Skin epidermis (tissue), 12 donors: ENCODE measurements around the gene LMLN.
"Not testable (repeated sequence)": the region's sequence is repeated elsewhere in the genome, so short reads cannot be mapped to it uniquely, and the experiment has no call there.

ENCODE experiments used
- H3K27ac ChIP-seq, 21 experiments: fragments of 200-600 bp; sonication (generic) in 11 of 21; one replicate each; pipeline ENCODE4 v1.5.0; 2020; ENCODE audit warnings: mild to moderate bottlenecking in 3 of 21, inconsistent platforms in 2 of 21, moderate library complexity in 2 of 21
- H3K4me3 ChIP-seq, 7 experiments: fragments of 200-600 bp; sonication (generic) in 2 of 7; one replicate each; pipeline ENCODE4 v1.5.0; 2020; ENCODE audit warnings: inconsistent platforms in 2 of 7, mild to moderate bottlenecking in 2 of 7, moderate library complexity in 1 of 7

Gene LMLN

GRCh38 chr3:198021320-198021719, 61.3 kb downstream of the LMLN start:
- no peak overlapping the region for H3K4me3 ChIP-seq
- no peak overlapping the region for H3K27ac ChIP-seq

- Histone ChIP-seq H3K4me3 (no peak overlapping the region), H3K27ac (no peak overlapping the region)
Observed at GRCh38 chr3:198022604-198023003, 62.6 kb downstream of the LMLN start.

GRCh38 chr3:198025644-198026043, 65.6 kb downstream of the LMLN start:
- Histone ChIP-seq H3K27ac (no peak overlapping the region), H3K4me3 (no peak overlapping the region)

GRCh38 chr3:198026620-198027019, 66.6 kb downstream of the LMLN start:
- H3K27ac ChIP-seq = no peak overlapping the region
- no peak overlapping the region for H3K4me3 ChIP-seq

- Histone ChIP-seq H3K4me3 (no peak overlapping the region), H3K27ac (no peak overlapping the region)
Observed at GRCh38 chr3:198027045-198027798, 67.2 kb downstream of the LMLN start.

GRCh38 chr3:198027799-198028390, 67.9 kb downstream of the LMLN start:
- Histone ChIP-seq H3K27ac (no peak overlapping the region), H3K4me3 (no peak overlapping the region)

GRCh38 chr3:198028718-198029117, 68.7 kb downstream of the LMLN start:
- Histone ChIP-seq H3K27ac (no peak overlapping the region), H3K4me3 (no peak overlapping the region)

GRCh38 chr3:198030125-198030524, 70.1 kb downstream of the LMLN start:
- H3K4me3 ChIP-seq = no peak overlapping the region
- H3K27ac ChIP-seq = peak overlapping the region in 1 of 21 experiments; percentile 12

- Histone ChIP-seq H3K4me3 (no peak overlapping the region), H3K27ac (no peak overlapping the region)
Observed at GRCh38 chr3:198030726-198031125, 70.7 kb downstream of the LMLN start.

- Histone ChIP-seq H3K27ac (no peak overlapping the region), H3K4me3 (no peak overlapping the region)
Observed at GRCh38 chr3:198032039-198032936, 72.3 kb downstream of the LMLN start.

GRCh38 chr3:198043119-198043518, 83.1 kb downstream of the LMLN start:
- Histone ChIP-seq H3K27ac (no peak overlapping the region), H3K4me3 (no peak overlapping the region)

GRCh38 chr3:198046120-198046857, 86.3 kb downstream of the LMLN start:
- Histone ChIP-seq H3K4me3 (no peak overlapping the region), H3K27ac (no peak overlapping the region)

GRCh38 chr3:198048445-198048844, 88.4 kb downstream of the LMLN start:
- H3K27ac ChIP-seq = no peak overlapping the region
- H3K4me3 ChIP-seq = no peak overlapping the region

- Histone ChIP-seq H3K27ac (no peak overlapping the region), H3K4me3 (no peak overlapping the region)
Observed at GRCh38 chr3:198051836-198052235, 91.8 kb downstream of the LMLN start.

- not testable (repeated sequence) for H3K4me3 ChIP-seq, H3K27ac ChIP-seq
Observed at GRCh38 chr3:198053462-198053861, 93.4 kb downstream of the LMLN start.

- no peak overlapping the region for H3K4me3 ChIP-seq
- no peak overlapping the region for H3K27ac ChIP-seq
Observed at GRCh38 chr3:198061119-198062067, 101.4 kb downstream of the LMLN start.

GRCh38 chr3:198062068-198062465, 102.0 kb downstream of the LMLN start:
- Histone ChIP-seq H3K4me3 (no peak overlapping the region), H3K27ac (no peak overlapping the region)

- H3K27ac ChIP-seq = no peak overlapping the region
- H3K4me3 ChIP-seq = no peak overlapping the region
Observed at GRCh38 chr3:198064420-198064819, 104.4 kb downstream of the LMLN start.

- Histone ChIP-seq H3K27ac (no peak overlapping the region), H3K4me3 (no peak overlapping the region)
Observed at GRCh38 chr3:198065897-198066296, 105.9 kb downstream of the LMLN start.
